Right lobe of liver (tissue), 4 donors: ENCODE results near the gene CXCL6.

Experiments used
- POLR2A ChIP-seq: fragments of 450-650 bp; IDR thresholded peaks from one replicate; pipeline ENCODE4 v1.6.1; 2017; ENCODE audit warnings: antibody characterized with exemption, mild to moderate bottlenecking
- TF ChIP-seq, protein P1 (sequence below), 4 donors: fragments of 200-600 bp in 3 of 4; fragments of 450-650 bp in 1 of 4; IDR thresholded peaks; one replicate each; pipeline versions ENCODE4 v1.5.1 to v1.8.0; 2016 to 2022; ENCODE audit warnings: antibody characterized with exemption in 4 of 4, mild to moderate bottlenecking in 2 of 4
- donor health status: DM: no; HTN: no; CAD: no.
- donor health status: DM: no; HTN: no; CAD: no.
- donor health status: DM: no; HTN: yes; CAD: no.

DNA sequence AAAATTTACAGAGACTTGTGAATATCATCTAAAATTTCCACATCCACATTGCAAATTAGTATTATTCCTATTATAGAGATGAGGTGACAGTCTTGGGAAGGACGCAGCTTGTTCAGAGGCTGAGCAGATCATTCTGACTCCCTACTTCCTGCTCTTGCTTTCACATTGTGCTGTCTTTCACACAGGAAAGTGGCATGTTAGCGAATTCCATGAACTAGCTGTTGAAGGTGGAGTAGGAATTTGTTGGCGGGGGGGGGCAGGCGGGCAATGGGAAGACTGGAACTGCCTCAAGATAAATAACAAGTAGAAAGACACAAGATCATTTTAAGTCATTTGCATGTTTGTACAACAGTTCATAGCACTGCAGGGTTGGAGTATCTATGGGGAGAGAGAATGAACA lies 18.9 kb downstream of the CXCL6 start:
- TF ChIP-seq, protein P1, sequence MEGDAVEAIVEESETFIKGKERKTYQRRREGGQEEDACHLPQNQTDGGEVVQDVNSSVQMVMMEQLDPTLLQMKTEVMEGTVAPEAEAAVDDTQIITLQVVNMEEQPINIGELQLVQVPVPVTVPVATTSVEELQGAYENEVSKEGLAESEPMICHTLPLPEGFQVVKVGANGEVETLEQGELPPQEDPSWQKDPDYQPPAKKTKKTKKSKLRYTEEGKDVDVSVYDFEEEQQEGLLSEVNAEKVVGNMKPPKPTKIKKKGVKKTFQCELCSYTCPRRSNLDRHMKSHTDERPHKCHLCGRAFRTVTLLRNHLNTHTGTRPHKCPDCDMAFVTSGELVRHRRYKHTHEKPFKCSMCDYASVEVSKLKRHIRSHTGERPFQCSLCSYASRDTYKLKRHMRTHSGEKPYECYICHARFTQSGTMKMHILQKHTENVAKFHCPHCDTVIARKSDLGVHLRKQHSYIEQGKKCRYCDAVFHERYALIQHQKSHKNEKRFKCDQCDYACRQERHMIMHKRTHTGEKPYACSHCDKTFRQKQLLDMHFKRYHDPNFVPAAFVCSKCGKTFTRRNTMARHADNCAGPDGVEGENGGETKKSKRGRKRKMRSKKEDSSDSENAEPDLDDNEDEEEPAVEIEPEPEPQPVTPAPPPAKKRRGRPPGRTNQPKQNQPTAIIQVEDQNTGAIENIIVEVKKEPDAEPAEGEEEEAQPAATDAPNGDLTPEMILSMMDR (IDR thresholded peaks at IDR 0.05) = no peak
- no peak for TF ChIP-seq POLR2A
